CD14-positive monocyte (primary cell): ENCODE results near the gene MYLK2. TPM values are rescaled to one million over a fixed set of nuclear protein-coding genes. Genes with fewer than 3 reads are reported as not detected.

Experiments used
- DNase-seq, 3 donors: peaks; one replicate each; pipeline ENCODE4 v3.0.0-alpha.2; 2011 to 2022
- H2AFZ ChIP-seq: 2 replicates; pipeline ENCODE4 v1.6.0; 2012; ENCODE audit warnings: mild to moderate bottlenecking, low read depth, low read length, inconsistent platforms; ENCODE audit not compliant: insufficient read depth, poor library complexity, severe bottlenecking
- H3K27ac ChIP-seq, 2 donors: 1 replicate in 1 of 2; 2 replicates in 1 of 2; pipeline ENCODE4 v1.5.1; 2012 to 2013; ENCODE audit warnings: low read length in 2 of 2, control low read depth in 1 of 2, inconsistent platforms in 1 of 2, low read depth in 1 of 2, mild to moderate bottlenecking in 1 of 2
- H3K27me3 ChIP-seq, 2 donors: one replicate each; pipeline versions ENCODE4 v1.6.0 to v1.6.1; 2011 to 2013; ENCODE audit warnings: low read length in 2 of 2; ENCODE audit not compliant: control insufficient read depth in 2 of 2, insufficient read depth in 2 of 2
- H3K36me3 ChIP-seq, 2 donors: replicated peaks in 1 of 2; 1 replicate in 1 of 2; 2 replicates in 1 of 2; pipeline versions ENCODE4 v1.5.1 to v1.6.1; 2012 to 2013; ENCODE audit warnings: low read length in 2 of 2, control low read depth in 1 of 2, inconsistent platforms in 1 of 2, mild to moderate bottlenecking in 1 of 2; ENCODE audit not compliant: insufficient read depth in 2 of 2, control insufficient read depth in 1 of 2
- H3K4me1 ChIP-seq, 2 donors: 1 replicate in 1 of 2; 2 replicates in 1 of 2; pipeline versions ENCODE4 v1.5.1 to v1.6.1; 2012 to 2013; ENCODE audit warnings: low read length in 2 of 2, control low read depth in 1 of 2, inconsistent platforms in 1 of 2, mild to moderate bottlenecking in 1 of 2, moderate library complexity in 1 of 2; ENCODE audit not compliant: insufficient read depth in 2 of 2, control insufficient read depth in 1 of 2
- H3K4me2 ChIP-seq: replicated peaks from 2 replicates; pipeline ENCODE3; 2012; ENCODE audit warnings: low read length, moderate library complexity, mild to moderate bottlenecking; ENCODE audit not compliant: poor library complexity, severe bottlenecking; ENCODE audit errors: extremely low read depth
- H3K4me3 ChIP-seq, 3 experiments: fragments of 200-600 bp in 1 of 3; sonication (generic) in 1 of 3; replicated peaks in 1 of 3; 1 replicate in 2 of 3; 2 replicates in 1 of 3; pipeline ENCODE4 v1.5.1; 2011 to 2013; ENCODE audit warnings: low read length in 3 of 3, mild to moderate bottlenecking in 3 of 3, control low read depth in 2 of 3, low read depth in 2 of 3, inconsistent platforms in 1 of 3, moderate library complexity in 1 of 3
- H3K79me2 ChIP-seq: 2 replicates; pipeline ENCODE4 v1.6.0; 2012; ENCODE audit warnings: mild to moderate bottlenecking, control low read depth, inconsistent platforms, low read length, moderate library complexity; ENCODE audit not compliant: insufficient read depth
- H3K9ac ChIP-seq: 2 replicates; pipeline ENCODE4 v1.6.0; 2017; ENCODE audit warnings: low read length, mild to moderate bottlenecking; ENCODE audit not compliant: insufficient read depth, poor library complexity, severe bottlenecking
- H3K9me3 ChIP-seq, 2 donors: replicated peaks in 1 of 2; 1 replicate in 1 of 2; 2 replicates in 1 of 2; pipeline versions ENCODE4 v1.5.1 to v1.6.1; 2012 to 2013; ENCODE audit warnings: low read length in 2 of 2, control low read depth in 1 of 2; ENCODE audit not compliant: control insufficient read depth in 1 of 2, insufficient read depth in 1 of 2
- H4K20me1 ChIP-seq: 2 replicates; pipeline ENCODE4 v1.6.0; 2012; ENCODE audit warnings: mild to moderate bottlenecking, low read length, control low read depth, moderate library complexity; ENCODE audit not compliant: insufficient read depth
- H3K27ac Mint-ChIP-seq, 7 donors: one replicate each; pipeline ENCODE4 v1.8.0; 2020; ENCODE audit warnings: mild to moderate bottlenecking in 7 of 7, mixed read lengths in 7 of 7, moderate library complexity in 6 of 7, inconsistent platforms in 2 of 7
- H3K27me3 Mint-ChIP-seq, 3 donors: one replicate each; pipeline ENCODE4 v1.8.0; 2021 to 2022; ENCODE audit warnings: low read depth in 3 of 3, mild to moderate bottlenecking in 3 of 3, mixed read lengths in 3 of 3, moderate library complexity in 3 of 3, inconsistent platforms in 1 of 3
- H3K36me3 Mint-ChIP-seq, 2 donors: one replicate each; pipeline ENCODE4 v1.8.0; 2020; ENCODE audit warnings: mixed read lengths in 2 of 2, inconsistent platforms in 1 of 2, mild to moderate bottlenecking in 1 of 2
- H3K4me1 Mint-ChIP-seq: one replicate; pipeline ENCODE4 v1.8.0; 2020; ENCODE audit warnings: mild to moderate bottlenecking, mixed read lengths
- H3K4me3 Mint-ChIP-seq, 2 donors: one replicate each; pipeline ENCODE4 v1.8.0; 2020; ENCODE audit warnings: mild to moderate bottlenecking in 2 of 2, mixed read lengths in 2 of 2, moderate library complexity in 1 of 2
- H3K9me3 Mint-ChIP-seq, 7 donors: one replicate each; pipeline ENCODE4 v1.8.0; 2020 to 2022; ENCODE audit warnings: mixed read lengths in 7 of 7, mild to moderate bottlenecking in 6 of 7, moderate library complexity in 6 of 7, inconsistent platforms in 2 of 7
- CTCF ChIP-seq: fragments of 200-600 bp; IDR thresholded peaks from one replicate; pipeline ENCODE4 v1.8.0; 2022; ENCODE audit warnings: antibody characterized with exemption, mild to moderate bottlenecking
- WGBS: methylation state at CpG from one replicate; pipeline ENCODE4 v1.1.5; 2013; ENCODE audit warnings: missing lambda C conversion rate; ENCODE audit not compliant: insufficient coverage; 5-methylcytosine and 5-hydroxymethylcytosine counted together
- intact Hi-C, 2 donors: fragments of 100-400 bp; cut with micrococcal nuclease; formaldehyde crosslinking; loops; one replicate each; pipeline versions ENCODE4 v1.15.0 to v1.15.1; 2023
- polyA plus RNA-seq, 3 donors: library from polyadenylated mRNA; depleted of rRNA in 1 of 3; unstranded in 2 of 3; stranded (reverse) in 1 of 3; fragments of 300-500 nt in 2 of 3; fragments of >200 nt in 1 of 3; fragmentation: Illumina TruSeq in 2 of 3; gene quantifications; 1 replicate in 2 of 3; 2 replicates in 1 of 3; pipeline ENCODE4 v1.2.3, GENCODE V29; 2012 to 2021

MYLK2 gene
- polyA plus RNA-seq, 3 donors: not detected

GRCh38 chr20:31836853-31837608 is 17.9 kb downstream of the MYLK2 start:
- Histone ChIP-seq H3K4me1 (peaks cover 42 to 50% of the 10 kb centered on the region in 2 donors), H3K27ac (no peak overlapping the region), H3K4me2 (peak overlapping the region; percentile 63), H3K79me2 (no peaks in the 10 kb centered on the region), H3K36me3 (no peaks in the 10 kb centered on the region), H2AFZ (no peak overlapping the region), H4K20me1 (no peaks in the 10 kb centered on the region), H3K4me3 (peak overlapping the region in 1 of 3 experiments; percentile 54), H3K27me3 (peaks cover 0 to 51% of the 10 kb centered on the region in 2 donors), H3K9me3 (no peaks in the 10 kb centered on the region), H3K9ac (no peak overlapping the region)
- H3K27ac Mint-ChIP-seq: peak overlapping the region in 1 of 7 donors; percentile 43
- H3K4me3 Mint-ChIP-seq: no peak overlapping the region
- 87% methylated on average over 5 of the region's 5 CpGs for WGBS
- H3K4me1 Mint-ChIP-seq: no peaks in the 10 kb centered on the region
- intact Hi-C loops: no loop called here
- H3K9me3 Mint-ChIP-seq: no peaks in the 10 kb centered on the region
- DNase-seq: no peak
- H3K27me3 Mint-ChIP-seq: peaks cover 20 to 43% (median 42%) of the 10 kb centered on the region in 3 donors
- peaks cover 0 to 2% of the 10 kb centered on the region in 2 donors for H3K36me3 Mint-ChIP-seq
- no peak for TF ChIP-seq CTCF

GRCh38 chr20:31837896-31838397 is 18.8 kb downstream of the MYLK2 start:
- DNase-seq: peak; percentile 39 to 68 (median 53)
- H3K4me3 Mint-ChIP-seq: no peak overlapping the region
- H3K36me3 ChIP-seq: no peaks in the 10 kb centered on the region
- peaks cover 0 to 51% of the 10 kb centered on the region in 2 donors for H3K27me3 ChIP-seq
- H3K4me2 ChIP-seq: no peak overlapping the region
- no peak overlapping the region for H3K27ac ChIP-seq
- no peaks in the 10 kb centered on the region for H3K79me2 ChIP-seq
- H3K27ac Mint-ChIP-seq: no peak overlapping the region
- no peak overlapping the region for H3K9ac ChIP-seq
- no peaks in the 10 kb centered on the region for H4K20me1 ChIP-seq
- H3K9me3 ChIP-seq: no peaks in the 10 kb centered on the region
- no peak overlapping the region for H2AFZ ChIP-seq
- peaks cover 20 to 45% (median 38%) of the 10 kb centered on the region in 3 donors for H3K27me3 Mint-ChIP-seq
- no peaks in the 10 kb centered on the region for H3K9me3 Mint-ChIP-seq
- H3K4me1 ChIP-seq: peaks cover 42 to 50% of the 10 kb centered on the region in 2 donors
- 15% methylated on average over 2 of the region's 3 CpGs for WGBS
- no peak for TF ChIP-seq CTCF
- H3K4me1 Mint-ChIP-seq: no peaks in the 10 kb centered on the region
- peaks cover 0 to 2% of the 10 kb centered on the region in 2 donors for H3K36me3 Mint-ChIP-seq
- H3K4me3 ChIP-seq: no peak overlapping the region
- intact Hi-C loops: no loop called here
